ENCODE measurements around the gene U2AF1L4. TPM values are rescaled to one million over a fixed set of nuclear protein-coding genes. Genes with fewer than 3 reads are reported as not detected.

U2AF1L4 gene
- total RNA-seq, 4 donors from 2014 or later, result 29.7 to 51.7 (median 36.8) TPM

GRCh38 chr19:35719402-35720162, 25.6 kb downstream of the U2AF1L4 start:
- Histone ChIP-seq H3K4me1 (peaks cover 18 to 23% of the 10 kb centered on the region in 2 donors), H3K27me3 (no peaks in the 10 kb centered on the region), H3K9me3 (no peaks in the 10 kb centered on the region), H3K27ac (no peak overlapping the region), H3K4me3 (replicated peaks in 1 of 3) (peak overlapping the region in 1 of 3 donors; percentile 98), H3K36me3 (peaks cover 35% of the 10 kb centered on the region in 2 donors)
- DNase-seq, result no peak
- intact Hi-C loops (cut with DNase I), result loop anchor here (5.0 kb wide), 1 partner anchor 172 kb away; the partner anchor contains the start of gene TMEM147
- WGBS, 2 donors, result 86 to 89% methylated on average over 23 to 30 of the region's 32 CpGs
- TF ChIP-seq CTCF (IDR thresholded peaks at IDR 0.05), result no peak
- TF ChIP-seq POLR2A (IDR thresholded peaks at IDR 0.05), result no peak

GRCh38 chr19:35718345-35719041, 26.7 kb downstream of the U2AF1L4 start:
- H3K4me1 ChIP-seq, result peaks cover 18 to 23% of the 10 kb centered on the region in 2 donors
- TF ChIP-seq POLR2A (IDR thresholded peaks at IDR 0.05) (no peak), CTCF (IDR thresholded peaks at IDR 0.05) (no peak)
- H3K4me3 ChIP-seq (replicated peaks in 1 of 3), result peak overlapping the region; percentile 14 to 98 (median 88)
- no peaks in the 10 kb centered on the region for H3K9me3 ChIP-seq
- peaks cover 24% of the 10 kb centered on the region in 2 donors for H3K36me3 ChIP-seq
- intact Hi-C loops (cut with DNase I), result loop anchor here (5.0 kb wide), 1 partner anchor 171 kb away; the partner anchor contains the start of gene TMEM147
- 5 to 6% methylated on average over 6 to 22 of the region's 42 CpGs for WGBS, 2 donors
- peak overlapping the region in 2 of 3 donors; percentile 59 to 75 for H3K27ac ChIP-seq
- H3K27me3 ChIP-seq, result no peaks in the 10 kb centered on the region
- peak; percentile 52 to 56 for DNase-seq

- Histone ChIP-seq H3K9me3 (no peaks in the 10 kb centered on the region), H3K4me3 (replicated peaks in 1 of 3) (peak within 1 kb of the TSS; percentile 49 to 98 (median 88)), H3K27ac (peak within 1 kb of the TSS; percentile 72 to 90 (median 78)), H3K36me3 (peaks cover 17% of the 10 kb centered on the region in 2 donors), H3K27me3 (no peaks in the 10 kb centered on the region), H3K4me1 (peaks cover 18 to 23% of the 10 kb centered on the region in 2 donors)
- DNase-seq, result no peak
- intact Hi-C loops (cut with DNase I), result loop anchor here (2.0 to 5.0 kb wide), 2 partner anchors 23 to 171 kb away; partner anchors contain the start of gene TMEM147
- no peak for TF ChIP-seq CTCF (IDR thresholded peaks at IDR 0.05)
- no peak for TF ChIP-seq POLR2A (IDR thresholded peaks at IDR 0.05)
- WGBS, 2 donors, result no CpG with 5 or more reads among the region's 109 CpGs
Measured at GRCh38 chr19:35717665-35718344, 27.4 kb downstream of the U2AF1L4 start, which contains the start of gene KMT2B. KMT2B (plus strand) TSS chr19:35718003; CDS start chr19:35718019, 16 bp downstream.

- DNase-seq, result peak; percentile 97
- peaks cover 9 to 10% of the 10 kb centered on the region in 2 donors for H3K36me3 ChIP-seq
- intact Hi-C loops (cut with DNase I), result loop anchor here (2.0 to 5.0 kb wide), 2 partner anchors 22 to 170 kb away; partner anchors contain the start of gene TMEM147
- H3K4me3 ChIP-seq (replicated peaks in 1 of 3), result peak overlapping the region; percentile 43 to 88 (median 49)
- no peaks in the 10 kb centered on the region for H3K27me3 ChIP-seq
- H3K4me1 ChIP-seq, result peaks cover 18 to 23% of the 10 kb centered on the region in 2 donors
- no peaks in the 10 kb centered on the region for H3K9me3 ChIP-seq
- WGBS, 2 donors, result 0% methylated on average over 21 of the region's 77 CpGs
- H3K27ac ChIP-seq, result peak overlapping the region; percentile 72 to 90 (median 78)
- peak in 1 of 2 donors; percentile 26 for TF ChIP-seq POLR2A (IDR thresholded peaks at IDR 0.05)
- TF ChIP-seq CTCF (IDR thresholded peaks at IDR 0.05), result peak; percentile 50 to 97 (median 92)
Measured at GRCh38 chr19:35716801-35717664, 28.2 kb downstream of the U2AF1L4 start.
